Parathyroid adenoma (tissue), 2 donors: ENCODE results near the gene DSE.

ENCODE experiments used
- H2AFZ ChIP-seq: fragments of 300-600 bp; sonication (generic); one replicate; pipeline ENCODE4 v1.7.0; 2017; ENCODE audit warnings: antibody characterized with exemption, mild to moderate bottlenecking
- H3K27ac ChIP-seq: fragments of 300-600 bp; sonication (generic); one replicate; pipeline ENCODE4 v1.7.0; 2017
- H3K27me3 ChIP-seq: fragments of 300-600 bp; sonication (generic); one replicate; pipeline ENCODE4 v1.7.0; 2017; ENCODE audit warnings: low read length; ENCODE audit not compliant: control insufficient read depth, insufficient read depth
- H3K36me3 ChIP-seq: fragments of 300-600 bp; sonication (generic); one replicate; pipeline ENCODE4 v1.7.0; 2017; ENCODE audit warnings: low read length; ENCODE audit not compliant: control insufficient read depth, insufficient read depth
- H3K4me1 ChIP-seq: fragments of 300-600 bp; sonication (generic); one replicate; pipeline ENCODE4 v1.7.0; 2017; ENCODE audit warnings: control low read depth
- H3K4me2 ChIP-seq: fragments of 300-600 bp; sonication (generic); one replicate; pipeline ENCODE4 v1.7.0; 2017; ENCODE audit warnings: low read length
- H3K4me3 ChIP-seq: fragments of 300-600 bp; sonication (generic); one replicate; pipeline ENCODE4 v1.7.0; 2017; ENCODE audit warnings: low read depth, low read length
- H3K79me2 ChIP-seq: fragments of 300-600 bp; sonication (generic); one replicate; pipeline ENCODE4 v1.7.0; 2017; ENCODE audit warnings: control low read depth
- H3K9ac ChIP-seq: fragments of 300-600 bp; sonication (generic); one replicate; pipeline ENCODE4 v1.7.0; 2017; ENCODE audit warnings: mild to moderate bottlenecking
- H3K9me3 ChIP-seq: fragments of 300-600 bp; sonication (generic); one replicate; pipeline ENCODE4 v1.7.0; 2017; ENCODE audit warnings: low read length; ENCODE audit not compliant: control insufficient read depth
- CTCF ChIP-seq: fragments of 300-600 bp; sonication (generic); IDR thresholded peaks from one replicate; pipeline ENCODE4 v1.7.0; 2017; ENCODE audit warnings: antibody characterized with exemption, mild to moderate bottlenecking
- donor health status: primary hyperparathyroidism.

The DSE gene

GRCh38 chr6:116375262-116375661 is 4.5 kb downstream of the DSE start:
- Histone ChIP-seq H2AFZ (no peak overlapping the region), H3K9me3 (no peaks in the 10 kb centered on the region), H3K36me3 (no peaks in the 10 kb centered on the region), H3K4me1 (peaks cover 6% of the 10 kb centered on the region), H3K9ac (no peak overlapping the region), H3K27me3 (no peaks in the 10 kb centered on the region), H3K4me3 (no peak overlapping the region), H3K4me2 (no peak overlapping the region), H3K27ac (no peak overlapping the region), H3K79me2 (peaks cover 20% of the 10 kb centered on the region)
- no peak for TF ChIP-seq CTCF

- H3K27me3 ChIP-seq, result no peaks in the 10 kb centered on the region
- no peaks in the 10 kb centered on the region for H3K9me3 ChIP-seq
- H3K4me3 ChIP-seq, result no peak overlapping the region
- H2AFZ ChIP-seq, result no peak overlapping the region
- no peak overlapping the region for H3K27ac ChIP-seq
- H3K9ac ChIP-seq, result no peak overlapping the region
- H3K36me3 ChIP-seq, result no peaks in the 10 kb centered on the region
- H3K4me1 ChIP-seq, result peaks cover 6% of the 10 kb centered on the region
- H3K79me2 ChIP-seq, result peaks cover 20% of the 10 kb centered on the region
- no peak overlapping the region for H3K4me2 ChIP-seq
- no peak for TF ChIP-seq CTCF
Observed at GRCh38 chr6:116376149-116376548, 5.4 kb downstream of the DSE start.

- no peak overlapping the region for H3K27ac ChIP-seq
- TF ChIP-seq CTCF, result no peak
- peaks cover 6% of the 10 kb centered on the region for H3K4me1 ChIP-seq
- H2AFZ ChIP-seq, result no peak overlapping the region
- H3K9me3 ChIP-seq, result no peaks in the 10 kb centered on the region
- no peaks in the 10 kb centered on the region for H3K36me3 ChIP-seq
- no peak overlapping the region for H3K4me3 ChIP-seq
- H3K4me2 ChIP-seq, result no peak overlapping the region
- peaks cover 7% of the 10 kb centered on the region for H3K79me2 ChIP-seq
- H3K27me3 ChIP-seq, result no peaks in the 10 kb centered on the region
- no peak overlapping the region for H3K9ac ChIP-seq
Observed at GRCh38 chr6:116379764-116380163, 9.0 kb downstream of the DSE start.

GRCh38 chr6:116380346-116380745 is 9.6 kb downstream of the DSE start:
- H3K4me3 ChIP-seq, result no peak overlapping the region
- no peak overlapping the region for H3K4me2 ChIP-seq
- H3K79me2 ChIP-seq, result peaks cover 7% of the 10 kb centered on the region
- H3K27me3 ChIP-seq, result no peaks in the 10 kb centered on the region
- no peaks in the 10 kb centered on the region for H3K9me3 ChIP-seq
- TF ChIP-seq CTCF, result no peak
- H3K36me3 ChIP-seq, result no peaks in the 10 kb centered on the region
- H3K27ac ChIP-seq, result no peak overlapping the region
- peaks cover 10% of the 10 kb centered on the region for H3K4me1 ChIP-seq
- H3K9ac ChIP-seq, result no peak overlapping the region
- no peak overlapping the region for H2AFZ ChIP-seq

GRCh38 chr6:116381000-116381399 is 10.3 kb downstream of the DSE start:
- Histone ChIP-seq H2AFZ (no peak overlapping the region), H3K9me3 (no peaks in the 10 kb centered on the region), H3K27ac (no peak overlapping the region), H3K4me1 (peaks cover 12% of the 10 kb centered on the region), H3K9ac (no peak overlapping the region), H3K27me3 (no peaks in the 10 kb centered on the region), H3K4me3 (no peak overlapping the region), H3K79me2 (peaks cover 7% of the 10 kb centered on the region), H3K4me2 (no peak overlapping the region), H3K36me3 (no peaks in the 10 kb centered on the region)
- no peak for TF ChIP-seq CTCF
